Progenitor cell of endocrine pancreas (in vitro differentiated cells): Measurements from ENCODE around the gene TTLL4. TPM values are rescaled to one million over a fixed set of nuclear protein-coding genes. Genes with fewer than 3 reads are reported as not detected.

Experiments
- DNase-seq: peaks from one replicate; pipeline ENCODE4 v3.0.0; 2021; ENCODE audit warnings: low spot score; ENCODE audit not compliant: unreplicated experiment
- H3K27ac Mint-ChIP-seq: 2 replicates; pipeline ENCODE4 v1.8.0; 2021; ENCODE audit warnings: mild to moderate bottlenecking, moderate library complexity, mixed read lengths
- H3K27me3 Mint-ChIP-seq: 2 replicates; pipeline ENCODE4 v1.8.0; 2021; ENCODE audit warnings: mixed read lengths
- H3K36me3 Mint-ChIP-seq: 2 replicates; pipeline ENCODE4 v1.8.0; 2022; ENCODE audit warnings: mixed read lengths; ENCODE audit not compliant: insufficient read depth
- H3K4me1 Mint-ChIP-seq: 2 replicates; pipeline ENCODE4 v1.8.0; 2021; ENCODE audit warnings: low read depth, mixed read lengths
- H3K4me3 Mint-ChIP-seq: 2 replicates; pipeline ENCODE4 v1.8.0; 2021; ENCODE audit warnings: low read depth, mild to moderate bottlenecking, moderate library complexity, mixed read lengths
- H3K9me3 Mint-ChIP-seq: 2 replicates; pipeline ENCODE4 v1.8.0; 2021; ENCODE audit warnings: low read depth, mixed read lengths
- CTCF ChIP-seq: fragments of 200-600 bp; sonication (generic); IDR thresholded peaks from one replicate; pipeline ENCODE4 v1.5.0; 2021; ENCODE audit warnings: antibody characterized with exemption, mild to moderate bottlenecking; ENCODE audit not compliant: unreplicated experiment
- total RNA-seq: library from RNA; stranded (reverse); gene quantifications from 2 replicates; pipeline ENCODE4 v1.2.1, GENCODE V29; 2021

Gene TTLL4
- total RNA-seq, 1 donor from 2014 or later: 93.4 TPM

GRCh38 chr2:218664653-218665052 is 46.0 kb upstream of the TTLL4 start:
- H3K27ac Mint-ChIP-seq: no peak overlapping the region
- no peak for DNase-seq
- H3K4me1 Mint-ChIP-seq: peaks cover 8% of the 10 kb centered on the region
- H3K27me3 Mint-ChIP-seq: no peaks in the 10 kb centered on the region
- TF ChIP-seq CTCF: no peak
- H3K36me3 Mint-ChIP-seq: peaks cover 16% of the 10 kb centered on the region
- H3K9me3 Mint-ChIP-seq: no peaks in the 10 kb centered on the region
- H3K4me3 Mint-ChIP-seq: no peak overlapping the region

GRCh38 chr2:218671097-218671653 is 39.5 kb upstream of the TTLL4 start:
- Mint-ChIP-seq H3K27ac (peak overlapping the region; percentile 98), H3K36me3 (peaks cover 6% of the 10 kb centered on the region), H3K9me3 (no peaks in the 10 kb centered on the region), H3K27me3 (no peaks in the 10 kb centered on the region), H3K4me1 (peaks cover 19% of the 10 kb centered on the region), H3K4me3 (peak overlapping the region; percentile 97)
- no peak for TF ChIP-seq CTCF
- DNase-seq: no peak

DNA sequence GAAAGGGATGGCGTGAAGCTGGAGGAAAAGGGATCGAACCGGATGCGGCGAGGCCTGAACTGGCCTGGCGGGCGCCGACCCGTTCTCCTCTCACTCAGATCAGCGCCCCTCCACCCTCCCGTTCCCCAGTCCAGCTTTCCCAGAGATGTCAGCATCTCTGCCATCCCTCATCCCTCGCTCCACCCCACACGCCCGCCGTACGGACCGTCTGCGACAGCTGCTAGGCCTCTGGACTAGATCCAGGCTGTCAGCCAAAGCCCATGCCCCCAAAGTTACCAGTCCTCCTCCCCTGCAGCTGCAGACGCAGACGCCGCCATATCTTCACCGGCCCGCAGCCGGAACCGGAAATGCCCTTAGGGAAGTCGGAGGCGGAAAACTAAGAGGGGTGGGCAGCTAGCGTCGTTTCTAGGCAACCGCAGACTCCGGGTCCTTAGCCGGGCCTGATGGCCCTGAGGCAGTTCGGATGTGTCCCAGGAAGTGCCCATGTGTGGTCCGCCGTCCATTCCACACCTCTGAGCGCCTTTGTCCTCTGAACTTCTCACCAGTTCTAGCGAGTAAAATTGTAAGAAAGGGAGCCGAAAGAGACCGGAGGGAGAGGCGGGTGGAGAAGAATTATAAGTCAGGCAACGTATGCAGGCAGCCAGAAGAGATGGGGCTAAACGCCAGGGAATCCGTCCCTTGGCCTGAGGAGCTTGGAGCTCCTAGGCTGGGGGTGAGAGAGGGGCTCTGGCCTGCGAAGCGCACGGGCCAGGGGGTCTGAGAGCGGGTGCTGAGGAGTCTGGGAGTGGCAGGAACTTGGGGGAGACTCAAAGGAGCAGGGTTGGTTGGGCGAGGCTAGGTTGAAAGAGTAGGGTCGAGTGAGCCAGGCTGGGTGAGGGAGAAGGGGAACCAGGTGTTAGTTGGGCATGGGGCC is 38.7 kb upstream of the TTLL4 start, which contains the start of the genes RNF25 and STK36:
RNF25 (minus strand) TSS at position 349 of the 913 bp plus-strand sequence; CDS start at position 317, 32 bp downstream.
STK36 (plus strand) TSS at position 433 of the 913 bp plus-strand sequence. CDS start 744 bp downstream, outside the sequence.
- peak; percentile 55 for DNase-seq
- TF ChIP-seq CTCF: no peak
- H3K4me3 Mint-ChIP-seq: peak within 1 kb of the TSS; percentile 97
- H3K36me3 Mint-ChIP-seq: peaks cover 7% of the 10 kb centered on the region
- peak within 1 kb of the TSS; percentile 98 for H3K27ac Mint-ChIP-seq
- no peaks in the 10 kb centered on the region for H3K9me3 Mint-ChIP-seq
- no peaks in the 10 kb centered on the region for H3K27me3 Mint-ChIP-seq
- H3K4me1 Mint-ChIP-seq: peaks cover 19% of the 10 kb centered on the region

- no peaks in the 10 kb centered on the region for H3K27me3 Mint-ChIP-seq
- H3K4me3 Mint-ChIP-seq: no peak overlapping the region
- no peak for DNase-seq
- no peaks in the 10 kb centered on the region for H3K4me1 Mint-ChIP-seq
- no peak overlapping the region for H3K27ac Mint-ChIP-seq
- peaks cover 9% of the 10 kb centered on the region for H3K36me3 Mint-ChIP-seq
- TF ChIP-seq CTCF: no peak
- H3K9me3 Mint-ChIP-seq: no peaks in the 10 kb centered on the region
Measured at GRCh38 chr2:218679119-218679518, 31.5 kb upstream of the TTLL4 start.

- no peak for DNase-seq
- H3K4me1 Mint-ChIP-seq: no peaks in the 10 kb centered on the region
Measured at GRCh38 chr2:218680061-218680460, 30.6 kb upstream of the TTLL4 start.

More at GRCh38 chr2:218680061-218680460, 30.6 kb upstream of the TTLL4 start:
- no peak for TF ChIP-seq CTCF
- H3K27ac Mint-ChIP-seq: no peak overlapping the region
- H3K27me3 Mint-ChIP-seq: no peaks in the 10 kb centered on the region
- H3K36me3 Mint-ChIP-seq: peaks cover 12% of the 10 kb centered on the region
- H3K4me3 Mint-ChIP-seq: no peak overlapping the region
- H3K9me3 Mint-ChIP-seq: no peaks in the 10 kb centered on the region
